Bronchial epithelial cell (primary cell): ENCODE results near the gene CD81. TPM values are rescaled to one million over a fixed set of nuclear protein-coding genes. Genes with fewer than 3 reads are reported as not detected.

Experiments used
- DNase-seq: peaks from one replicate; pipeline ENCODE4 v3.0.0-alpha.2; 2010; ENCODE audit warnings: low read depth
- FAIRE-seq: peaks from 2 replicates; lab custom pipeline; 2011; peaks lifted over from hg19 to GRCh38; lab: Jason Lieb, UNC
- H3K27me3 ChIP-seq: 2 replicates; pipeline ENCODE4 v1.5.1; 2011; ENCODE audit warnings: low read length; ENCODE audit not compliant: control insufficient read depth, insufficient read depth
- H3K36me3 ChIP-seq: 2 replicates; pipeline ENCODE4 v1.5.1; 2011; ENCODE audit warnings: low read length; ENCODE audit not compliant: control insufficient read depth, insufficient read depth
- H3K4me3 ChIP-seq: 2 replicates; pipeline ENCODE4 v1.5.1; 2011; ENCODE audit warnings: mild to moderate bottlenecking, low read depth, low read length, control low read depth
- total RNA-seq: library from RNA; depleted of rRNA; stranded (reverse); fragments of >200 nt; gene quantifications from 2 replicates; pipeline ENCODE4 v1.2.1, GENCODE V29; 2014
- TF ChIP-seq, protein P1 (sequence below): IDR thresholded peaks from 2 replicates; pipeline ENCODE4 v1.5.1; 2011; ENCODE audit warnings: mild to moderate bottlenecking, moderate library complexity, low read length, control low read depth, inconsistent platforms; ENCODE audit not compliant: insufficient read depth, severe bottlenecking

CD81 gene
- total RNA-seq, 1 donor from 2014 or later, result 133 TPM

DNA sequence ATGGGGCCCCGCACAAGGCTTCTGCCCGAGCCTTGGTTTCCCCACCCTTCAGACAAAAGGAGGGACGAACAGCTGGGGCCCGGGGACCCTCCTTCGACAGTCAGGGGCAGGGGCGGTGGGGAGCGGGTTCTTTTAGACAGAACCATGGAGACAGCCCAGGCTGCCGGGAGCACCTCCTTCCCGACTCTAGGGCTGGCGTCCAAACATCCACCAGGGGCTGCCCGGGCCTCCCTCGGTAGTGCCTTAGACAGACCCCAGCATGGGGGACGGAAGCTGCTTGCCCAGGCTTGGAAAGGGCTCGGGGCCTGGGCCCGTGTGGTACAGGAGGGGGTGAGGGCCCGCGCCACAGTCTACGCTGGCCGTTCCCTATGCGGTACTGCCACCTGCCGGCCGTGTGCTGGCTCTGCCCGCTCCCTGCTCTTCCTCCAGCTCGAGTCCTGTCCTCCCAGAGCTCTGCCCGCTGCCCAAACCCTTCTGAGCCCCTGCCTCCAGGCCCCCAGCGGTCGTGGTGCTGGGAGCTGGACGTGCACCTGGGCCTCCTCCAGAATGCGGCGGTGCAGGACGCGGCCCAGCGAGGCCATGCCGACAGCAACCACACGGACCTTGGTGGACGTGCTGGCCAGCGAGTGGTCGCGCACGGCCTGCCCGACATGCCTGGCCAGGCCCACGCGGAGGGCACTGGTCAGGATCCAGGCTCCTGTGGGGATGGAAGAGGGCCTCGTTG is 43.6 kb downstream of the CD81 start:
- peak; percentile 25 for DNase-seq
- Histone ChIP-seq H3K27me3 (no peaks in the 10 kb centered on the region), H3K4me3 (no peak overlapping the region), H3K36me3 (no peaks in the 10 kb centered on the region)
- TF ChIP-seq, protein P1, sequence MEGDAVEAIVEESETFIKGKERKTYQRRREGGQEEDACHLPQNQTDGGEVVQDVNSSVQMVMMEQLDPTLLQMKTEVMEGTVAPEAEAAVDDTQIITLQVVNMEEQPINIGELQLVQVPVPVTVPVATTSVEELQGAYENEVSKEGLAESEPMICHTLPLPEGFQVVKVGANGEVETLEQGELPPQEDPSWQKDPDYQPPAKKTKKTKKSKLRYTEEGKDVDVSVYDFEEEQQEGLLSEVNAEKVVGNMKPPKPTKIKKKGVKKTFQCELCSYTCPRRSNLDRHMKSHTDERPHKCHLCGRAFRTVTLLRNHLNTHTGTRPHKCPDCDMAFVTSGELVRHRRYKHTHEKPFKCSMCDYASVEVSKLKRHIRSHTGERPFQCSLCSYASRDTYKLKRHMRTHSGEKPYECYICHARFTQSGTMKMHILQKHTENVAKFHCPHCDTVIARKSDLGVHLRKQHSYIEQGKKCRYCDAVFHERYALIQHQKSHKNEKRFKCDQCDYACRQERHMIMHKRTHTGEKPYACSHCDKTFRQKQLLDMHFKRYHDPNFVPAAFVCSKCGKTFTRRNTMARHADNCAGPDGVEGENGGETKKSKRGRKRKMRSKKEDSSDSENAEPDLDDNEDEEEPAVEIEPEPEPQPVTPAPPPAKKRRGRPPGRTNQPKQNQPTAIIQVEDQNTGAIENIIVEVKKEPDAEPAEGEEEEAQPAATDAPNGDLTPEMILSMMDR, result peak; percentile 99
- FAIRE-seq, result no peak

DNA sequence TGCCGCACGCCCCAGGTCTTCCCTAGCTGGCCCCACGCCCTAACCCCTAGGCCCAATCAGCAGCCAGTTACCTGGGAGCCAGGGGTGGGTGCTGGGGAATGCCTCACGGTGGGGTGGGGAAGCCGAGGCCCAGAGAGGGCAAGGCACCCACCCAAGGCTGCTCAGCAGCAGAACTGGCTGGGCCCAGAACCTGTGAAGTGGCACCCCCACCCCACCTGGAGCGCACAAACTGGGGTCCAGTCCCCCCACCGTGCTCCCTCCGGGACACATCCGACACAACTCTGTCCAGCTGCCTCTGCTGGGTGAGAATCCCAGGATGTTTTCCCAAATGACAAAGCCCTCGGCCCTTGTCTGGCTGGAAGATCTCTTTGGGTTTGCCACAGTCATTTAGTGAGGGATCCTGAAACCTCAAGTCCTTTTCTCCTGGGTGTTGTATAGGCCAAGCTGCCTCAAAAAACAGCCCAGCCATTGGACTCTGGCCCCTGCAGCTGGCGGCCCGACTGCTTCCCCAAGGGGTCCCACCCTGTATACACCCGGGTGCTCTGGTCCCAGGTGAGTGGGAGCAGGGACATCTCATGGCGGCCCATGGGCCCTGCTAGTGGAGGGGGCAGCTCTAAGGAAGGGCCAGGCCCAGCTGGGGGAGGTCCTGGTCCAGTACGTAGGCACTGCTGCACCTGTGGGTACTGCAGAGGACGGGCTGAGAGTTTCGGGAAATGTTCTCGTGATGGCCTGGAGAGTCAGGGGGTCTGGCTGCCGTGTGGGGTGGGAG is 44.3 kb downstream of the CD81 start:
- Histone ChIP-seq H3K36me3 (no peaks in the 10 kb centered on the region), H3K27me3 (no peaks in the 10 kb centered on the region), H3K4me3 (no peak overlapping the region)
- TF ChIP-seq, protein P1, result no peak
- FAIRE-seq (no peak), DNase-seq (no peak)

DNA sequence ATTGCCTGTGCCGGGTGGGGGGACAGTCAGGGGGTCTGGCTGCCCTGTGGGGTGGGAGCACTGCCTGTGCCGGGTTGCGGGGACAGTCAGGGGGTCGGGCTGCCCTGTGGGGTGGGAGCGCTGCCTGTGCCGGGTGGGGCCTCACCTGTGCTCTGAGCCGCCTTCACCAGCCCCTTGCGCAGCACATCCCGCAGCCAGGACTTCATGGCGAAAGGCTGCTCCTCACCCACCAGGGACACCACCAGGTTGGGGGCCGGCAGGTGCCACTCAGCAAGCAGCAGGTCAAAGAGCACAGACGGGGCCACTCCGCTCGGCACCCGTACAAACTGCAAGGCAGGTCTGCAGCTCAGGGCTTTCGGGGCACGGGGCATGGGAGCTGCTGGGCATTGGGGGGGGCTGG is 44.9 kb downstream of the CD81 start:
- H3K27me3 ChIP-seq, result no peaks in the 10 kb centered on the region
- TF ChIP-seq, protein P1, result no peak
- FAIRE-seq, result no peak
- H3K36me3 ChIP-seq, result no peaks in the 10 kb centered on the region
- no peak for DNase-seq
- H3K4me3 ChIP-seq, result no peak overlapping the region

DNA sequence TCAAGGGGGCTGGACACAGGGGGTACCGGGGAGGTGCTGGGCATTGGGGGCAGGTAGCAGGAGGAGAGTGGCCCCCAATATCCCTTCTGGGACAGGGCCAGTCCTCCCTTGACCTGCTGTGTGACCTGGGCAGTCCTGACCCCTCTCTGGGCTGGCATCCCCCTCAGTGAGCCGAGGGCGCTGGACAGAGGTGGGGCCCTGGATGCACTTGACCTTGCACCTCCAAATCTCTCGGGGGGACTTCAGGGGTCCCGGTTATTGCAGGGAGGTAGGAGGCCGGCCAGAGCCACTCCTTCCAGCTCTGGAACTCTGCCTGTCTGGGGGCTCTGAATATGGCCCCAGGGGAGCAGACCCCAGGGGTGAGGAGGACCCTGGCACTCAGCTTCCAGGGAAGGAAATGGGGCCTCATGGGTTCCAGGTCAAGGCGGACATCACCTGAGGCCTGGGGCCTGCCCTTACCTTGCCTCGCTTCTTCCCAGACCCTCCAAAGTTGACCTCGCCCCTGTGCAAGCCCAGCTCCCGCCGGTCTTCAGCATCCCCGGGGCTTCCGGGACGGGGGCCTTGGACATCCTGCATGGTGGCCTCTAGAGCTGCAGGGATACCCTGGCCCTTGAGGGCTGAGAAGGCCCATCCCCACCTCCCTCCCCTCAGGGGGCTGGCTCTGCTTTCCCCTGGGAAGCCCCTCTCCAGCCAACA is 45.5 kb downstream of the CD81 start:
- Histone ChIP-seq H3K4me3 (no peak overlapping the region), H3K36me3 (no peaks in the 10 kb centered on the region), H3K27me3 (no peaks in the 10 kb centered on the region)
- DNase-seq (no peak), FAIRE-seq (no peak)
- TF ChIP-seq, protein P1, result no peak

DNA sequence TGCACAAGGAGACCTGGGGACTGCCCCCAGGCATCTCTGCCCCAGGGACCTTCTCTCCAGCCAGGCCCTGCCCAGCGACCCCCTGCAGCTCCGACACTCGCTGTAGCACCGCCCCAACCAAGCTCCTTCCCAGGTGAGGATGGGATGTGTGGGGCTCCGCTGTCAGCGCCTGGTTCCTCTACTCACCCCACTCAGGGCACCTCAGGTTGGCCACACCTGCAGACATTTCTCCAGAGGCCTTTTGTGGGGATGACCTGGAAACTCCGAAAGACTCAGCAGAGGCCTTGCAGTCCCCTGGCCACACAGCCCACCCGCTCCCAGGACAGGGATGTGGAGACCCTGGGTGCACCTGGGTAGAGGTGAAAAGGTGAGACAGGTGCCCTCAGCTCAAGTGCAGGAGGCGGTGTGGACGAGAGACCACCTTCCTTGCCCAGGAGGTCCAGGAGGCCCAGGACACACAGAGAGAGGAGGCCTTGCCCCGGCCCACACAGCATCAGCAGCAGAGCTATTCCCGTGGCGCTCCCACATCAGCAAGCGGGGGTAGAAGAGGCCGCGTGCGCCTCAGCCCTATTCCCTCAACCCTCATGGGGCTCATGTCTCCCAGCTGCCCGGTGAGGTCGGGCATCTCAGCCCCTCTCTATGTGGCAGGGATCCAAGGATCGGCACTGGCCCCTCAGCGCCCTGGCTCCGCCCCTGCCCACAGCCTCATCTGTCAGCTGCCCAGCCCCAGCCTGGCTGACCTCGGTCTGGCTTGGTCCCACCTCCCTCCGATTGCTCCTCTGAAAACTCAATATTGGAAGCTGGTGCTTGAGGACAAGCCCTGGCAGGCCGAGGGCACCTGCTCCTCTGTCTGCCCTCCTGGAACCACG is 46.3 kb downstream of the CD81 start:
- Histone ChIP-seq H3K27me3 (no peaks in the 10 kb centered on the region), H3K36me3 (no peaks in the 10 kb centered on the region), H3K4me3 (no peak overlapping the region)
- DNase-seq (no peak), FAIRE-seq (no peak)
- TF ChIP-seq, protein P1, result no peak
